ENCODE results near the gene BNC2. TPM values are rescaled to one million over a fixed set of nuclear protein-coding genes. Genes with fewer than 3 reads are reported as not detected.
"Not testable (repeated sequence)": the region's sequence is repeated elsewhere in the genome, so short reads cannot be mapped to it uniquely, and the experiment has no call there.

Gene BNC2
- total RNA-seq, 2 donors from 2014 or later, result 0.99 to 1.8 TPM

GRCh38 chr9:16484744-16485143 is 385.7 kb downstream of the BNC2 start:
- no peak for ATAC-seq
- H3K9me3 ChIP-seq, result no peaks in the 10 kb centered on the region
- intact Hi-C loops (cut with DNase I), result no loop called here
- H3K4me3 ChIP-seq, result no peak overlapping the region
- no peaks in the 10 kb centered on the region for H3K36me3 ChIP-seq (replicated peaks in 1 of 2; ENCODE audit: insufficient read depth in 1 of 2, low read depth in 2 of 2)
- no peak overlapping the region for H3K27ac ChIP-seq
- DNase-seq, result no peak
- WGBS, 2 donors, result 51 to 57% methylated on average over 2 of the region's 2 CpGs
- no peaks in the 10 kb centered on the region for H3K27me3 ChIP-seq
- TF ChIP-seq, protein P1, sequence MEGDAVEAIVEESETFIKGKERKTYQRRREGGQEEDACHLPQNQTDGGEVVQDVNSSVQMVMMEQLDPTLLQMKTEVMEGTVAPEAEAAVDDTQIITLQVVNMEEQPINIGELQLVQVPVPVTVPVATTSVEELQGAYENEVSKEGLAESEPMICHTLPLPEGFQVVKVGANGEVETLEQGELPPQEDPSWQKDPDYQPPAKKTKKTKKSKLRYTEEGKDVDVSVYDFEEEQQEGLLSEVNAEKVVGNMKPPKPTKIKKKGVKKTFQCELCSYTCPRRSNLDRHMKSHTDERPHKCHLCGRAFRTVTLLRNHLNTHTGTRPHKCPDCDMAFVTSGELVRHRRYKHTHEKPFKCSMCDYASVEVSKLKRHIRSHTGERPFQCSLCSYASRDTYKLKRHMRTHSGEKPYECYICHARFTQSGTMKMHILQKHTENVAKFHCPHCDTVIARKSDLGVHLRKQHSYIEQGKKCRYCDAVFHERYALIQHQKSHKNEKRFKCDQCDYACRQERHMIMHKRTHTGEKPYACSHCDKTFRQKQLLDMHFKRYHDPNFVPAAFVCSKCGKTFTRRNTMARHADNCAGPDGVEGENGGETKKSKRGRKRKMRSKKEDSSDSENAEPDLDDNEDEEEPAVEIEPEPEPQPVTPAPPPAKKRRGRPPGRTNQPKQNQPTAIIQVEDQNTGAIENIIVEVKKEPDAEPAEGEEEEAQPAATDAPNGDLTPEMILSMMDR (IDR thresholded peaks at IDR 0.05), result no peak
- TF ChIP-seq POLR2A (IDR thresholded peaks at IDR 0.05), result no peak
- H3K4me1 ChIP-seq, result no peaks in the 10 kb centered on the region

DNA sequence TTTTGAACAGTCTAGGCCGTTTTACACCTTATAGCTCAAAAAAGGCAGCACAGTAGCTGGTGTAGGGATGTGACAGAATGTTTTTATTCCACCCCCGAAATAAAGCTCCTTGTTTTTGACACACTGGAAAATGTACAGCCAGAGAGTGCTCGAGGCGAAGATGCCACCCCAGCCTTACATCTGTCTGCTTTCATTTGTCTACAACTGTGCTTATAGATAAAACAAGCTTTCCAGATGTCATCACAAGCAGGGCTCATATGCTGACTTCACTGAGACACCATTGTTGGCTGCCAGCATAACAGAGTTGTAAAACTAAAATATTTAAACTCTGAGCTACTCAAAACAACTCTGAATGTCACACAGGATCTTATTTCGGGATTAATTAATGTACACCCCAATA is 386.3 kb downstream of the BNC2 start:
- H3K27ac ChIP-seq, result no peak overlapping the region
- DNase-seq (no peak), ATAC-seq (no peak)
- 35 to 48% methylated on average over 5 of the region's 5 CpGs for WGBS, 2 donors
- no peaks in the 10 kb centered on the region for H3K27me3 ChIP-seq
- H3K4me1 ChIP-seq, result no peaks in the 10 kb centered on the region
- no peaks in the 10 kb centered on the region for H3K36me3 ChIP-seq (replicated peaks in 1 of 2; ENCODE audit: insufficient read depth in 1 of 2, low read depth in 2 of 2)
- no peak overlapping the region for H3K4me3 ChIP-seq
- intact Hi-C loops (cut with DNase I), result no loop called here
- no peak for TF ChIP-seq POLR2A (IDR thresholded peaks at IDR 0.05)
- TF ChIP-seq, protein P1 (IDR thresholded peaks at IDR 0.05), result no peak
- no peaks in the 10 kb centered on the region for H3K9me3 ChIP-seq

DNA sequence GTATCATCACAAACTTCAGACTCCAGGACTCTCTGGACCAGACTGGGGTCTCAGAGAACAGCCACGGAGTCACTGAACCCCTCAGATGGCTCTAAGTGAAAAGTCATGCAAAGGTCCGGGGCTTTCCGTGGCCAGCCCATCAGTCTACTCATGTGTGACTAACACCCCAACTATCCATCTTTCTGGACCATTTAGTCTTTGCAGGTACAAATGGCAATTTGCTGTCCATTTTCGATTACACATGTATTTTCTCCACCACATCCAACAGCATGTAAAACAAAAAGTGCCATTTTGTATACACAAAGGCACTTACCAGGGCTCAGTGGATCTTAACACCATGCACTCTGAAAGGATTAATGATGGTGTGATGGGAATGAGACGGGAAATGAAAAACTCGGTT is 387.7 kb downstream of the BNC2 start:
- no peak for TF ChIP-seq POLR2A (IDR thresholded peaks at IDR 0.05)
- TF ChIP-seq, protein P1 (IDR thresholded peaks at IDR 0.05), result no peak
- ATAC-seq (no peak), DNase-seq (no peak)
- no peak overlapping the region for H3K4me3 ChIP-seq
- intact Hi-C loops (cut with DNase I), result no loop called here
- no peak overlapping the region for H3K27ac ChIP-seq
- H3K4me1 ChIP-seq, result no peaks in the 10 kb centered on the region
- WGBS, 2 donors, result 67 to 74% methylated on average over 6 of the region's 6 CpGs
- no peaks in the 10 kb centered on the region for H3K9me3 ChIP-seq
- H3K27me3 ChIP-seq, result no peaks in the 10 kb centered on the region
- no peaks in the 10 kb centered on the region for H3K36me3 ChIP-seq (replicated peaks in 1 of 2; ENCODE audit: insufficient read depth in 1 of 2, low read depth in 2 of 2)

GRCh38 chr9:16480584-16480983 is 389.9 kb downstream of the BNC2 start:
- ATAC-seq; intact Hi-C loops (cut with DNase I): not testable (repeated sequence)
- 82 to 95% methylated on average over 6 to 20 of the region's 20 CpGs for WGBS, 2 donors

GRCh38 chr9:16475996-16476395 is 394.5 kb downstream of the BNC2 start:
- no peaks in the 10 kb centered on the region for H3K4me1 ChIP-seq
- no peaks in the 10 kb centered on the region for H3K27me3 ChIP-seq
- no peak overlapping the region for H3K27ac ChIP-seq
- ATAC-seq, result no peak
- no peak overlapping the region for H3K4me3 ChIP-seq
- no peaks in the 10 kb centered on the region for H3K9me3 ChIP-seq
- TF ChIP-seq, protein P1 (IDR thresholded peaks at IDR 0.05), result no peak
- TF ChIP-seq POLR2A (IDR thresholded peaks at IDR 0.05), result no peak
- no peak for DNase-seq
- WGBS, 2 donors, result 72 to 87% methylated on average over 7 of the region's 7 CpGs
- H3K36me3 ChIP-seq (replicated peaks in 1 of 2; ENCODE audit: insufficient read depth in 1 of 2, low read depth in 2 of 2), result no peaks in the 10 kb centered on the region
- intact Hi-C loops (cut with DNase I), result no loop called here

More at GRCh38 chr9:16480584-16480983, 389.9 kb downstream of the BNC2 start:
- H3K4me1 ChIP-seq; DNase-seq; H3K4me3 ChIP-seq; H3K9me3 ChIP-seq; H3K27ac ChIP-seq; H3K27me3 ChIP-seq; H3K36me3 ChIP-seq (replicated peaks in 1 of 2; ENCODE audit: insufficient read depth in 1 of 2, low read depth in 2 of 2): not testable (repeated sequence)
